Common myeloid progenitor, CD34-positive (primary cell): ENCODE data around the gene COIL.
"Not testable (repeated sequence)": the region's sequence is repeated elsewhere in the genome, so short reads cannot be mapped to it uniquely, and the experiment has no call there.

Experiments used
- CTCF ChIA-PET: fragments of 350-600 bp; sonication (Branson Sonifier 250); formaldehyde crosslinking; loops from one replicate; lab custom pipeline; 2021; ENCODE audit warnings: antibody characterized with exemption; lab: Charles Lee
- POLR2A ChIA-PET: fragments of 350-600 bp; sonication (Branson Sonifier 250); formaldehyde crosslinking; loops from one replicate; lab custom pipeline; 2021; ENCODE audit warnings: antibody characterized with exemption; lab: Charles Lee
- DNase-seq, 3 donors: peaks; one replicate each; pipeline versions ENCODE4 v3.0.0 to v3.0.0-alpha.2; 2013
- H3K27ac ChIP-seq, 2 experiments: 1 replicate in 1 of 2; 2 replicates in 1 of 2; pipeline ENCODE4 v1.7.0; 2013; ENCODE audit warnings: inconsistent platforms in 2 of 2, low read length in 2 of 2, mild to moderate bottlenecking in 2 of 2, low read depth in 1 of 2, moderate library complexity in 1 of 2; ENCODE audit not compliant: severe bottlenecking in 2 of 2, insufficient read depth in 1 of 2, poor library complexity in 1 of 2
- H3K27me3 ChIP-seq, 5 experiments: replicated peaks in 2 of 5; 1 replicate in 3 of 5; 2 replicates in 2 of 5; pipeline versions ENCODE4 v1.6.1 to v1.7.0; 2013; ENCODE audit warnings: low read length in 4 of 5, mild to moderate bottlenecking in 2 of 5, moderate library complexity in 2 of 5, inconsistent platforms in 1 of 5; ENCODE audit not compliant: insufficient read depth in 5 of 5, control insufficient read depth in 4 of 5
- H3K36me3 ChIP-seq, 4 experiments: 1 replicate in 2 of 4; 2 replicates in 2 of 4; pipeline versions ENCODE4 v1.6.1 to v1.7.0; 2013; ENCODE audit warnings: low read length in 3 of 4, control low read depth in 1 of 4, mild to moderate bottlenecking in 1 of 4; ENCODE audit not compliant: control insufficient read depth in 4 of 4, insufficient read depth in 4 of 4
- H3K4me1 ChIP-seq, 4 experiments: 1 replicate in 3 of 4; 2 replicates in 1 of 4; pipeline versions ENCODE4 v1.6.1 to v1.7.1; 2013; ENCODE audit warnings: low read length in 3 of 4, mild to moderate bottlenecking in 3 of 4, control low read depth in 1 of 4, inconsistent platforms in 1 of 4, moderate library complexity in 1 of 4; ENCODE audit not compliant: control insufficient read depth in 4 of 4, insufficient read depth in 4 of 4; ENCODE audit errors: control extremely low read depth in 1 of 4
- H3K4me3 ChIP-seq, 7 experiments: 1 replicate in 4 of 7; 2 replicates in 3 of 7; pipeline versions ENCODE4 v1.5.1 to v1.7.0; 2013; ENCODE audit warnings: mild to moderate bottlenecking in 7 of 7, low read length in 6 of 7, moderate library complexity in 6 of 7, inconsistent platforms in 2 of 7, low read depth in 2 of 7, control low read depth in 1 of 7; ENCODE audit not compliant: insufficient read depth in 4 of 7, control insufficient read depth in 1 of 7; ENCODE audit errors: extremely low read depth in 1 of 7
- H3K9me3 ChIP-seq, 5 experiments: 1 replicate in 4 of 5; 2 replicates in 1 of 5; pipeline versions ENCODE4 v1.6.1 to v1.7.1; 2013; ENCODE audit warnings: low read length in 4 of 5, mild to moderate bottlenecking in 2 of 5, inconsistent platforms in 1 of 5, low read depth in 1 of 5, moderate library complexity in 1 of 5; ENCODE audit not compliant: control insufficient read depth in 4 of 5, insufficient read depth in 2 of 5; ENCODE audit errors: control extremely low read depth in 1 of 5
- WGBS: methylation state at CpG from one replicate; pipeline ENCODE4 v1.1.5; 2013; ENCODE audit not compliant: insufficient coverage; 5-methylcytosine and 5-hydroxymethylcytosine counted together

The COIL gene

DNA sequence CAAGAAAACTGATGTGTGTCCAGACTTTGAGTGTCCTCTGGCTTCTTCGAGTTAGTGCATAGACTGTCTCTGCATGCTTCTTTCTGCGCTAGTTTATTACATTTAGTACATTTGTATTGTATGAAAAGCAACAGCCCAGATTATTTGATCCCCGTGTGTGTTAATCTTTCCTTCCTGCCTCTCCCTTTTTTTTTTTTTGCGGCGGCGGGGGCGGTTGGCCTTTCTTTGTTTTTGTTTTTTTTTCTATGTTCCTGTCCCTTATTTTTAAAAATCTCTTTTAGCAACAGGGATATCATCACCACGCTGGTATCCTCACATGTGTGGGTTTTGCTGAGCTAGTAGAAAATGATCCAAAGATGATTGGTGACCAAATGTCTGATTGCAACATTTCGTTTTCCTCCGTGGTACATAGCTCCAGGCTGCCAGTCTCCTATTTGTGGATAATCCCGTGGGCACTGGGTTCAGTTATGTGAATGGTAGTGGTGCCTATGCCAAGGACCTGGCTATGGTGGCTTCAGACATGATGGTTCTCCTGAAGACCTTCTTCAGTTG, 26.5 kb upstream of the COIL start:
- 96% methylated on average over 4 of the region's 11 CpGs for WGBS
- CTCF ChIA-PET: no interaction called here
- peaks cover 0 to 7% (median 2%) of the 10 kb centered on the region in 4 experiments for H3K36me3 ChIP-seq

DNA sequence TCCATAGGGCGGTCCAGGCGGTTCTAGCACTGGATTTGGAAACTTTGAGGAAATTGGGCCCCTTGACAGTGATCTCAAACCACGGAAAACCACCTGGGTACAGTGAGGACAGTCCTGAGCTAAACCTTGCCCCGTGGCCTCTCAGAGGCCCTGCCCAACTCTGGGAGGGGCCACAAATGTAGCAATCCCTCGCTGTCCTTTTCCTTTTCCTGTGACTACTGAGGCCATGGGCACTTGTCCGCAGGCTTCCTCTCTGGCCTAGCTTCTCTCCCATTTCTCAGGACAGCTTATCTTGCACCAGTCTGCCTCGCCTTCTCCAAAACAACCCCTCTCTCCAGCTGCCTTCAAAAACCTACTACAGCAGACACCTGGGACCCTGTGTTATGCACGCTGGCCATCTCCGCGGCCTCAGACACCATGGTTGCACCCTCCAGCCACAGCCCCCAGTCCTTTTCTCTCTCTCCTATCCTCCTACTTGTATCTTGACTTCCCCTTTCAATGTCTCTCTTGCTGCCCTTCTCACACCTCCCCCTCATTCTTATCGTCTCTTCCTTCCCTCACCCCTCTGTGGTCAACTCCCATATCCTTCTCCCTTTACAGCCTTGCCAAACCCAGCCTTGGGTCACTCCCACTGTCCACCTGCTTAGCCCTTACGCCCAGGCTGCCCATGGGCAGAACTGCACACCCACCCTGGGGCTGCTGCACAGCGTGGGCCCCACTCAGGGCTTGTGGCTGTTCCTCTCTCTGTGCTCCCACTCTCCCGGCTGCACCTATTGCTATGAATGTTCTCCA, 24.7 kb upstream of the COIL start:
- ChIA-PET CTCF (interaction anchor here (1.0 kb wide), 1 partner anchor 21 kb away, joined by 3 read pairs; no protein-coding TSS in a partner anchor), POLR2A (interaction anchor here (0.5 kb wide), 1 partner anchor 1408 kb away, joined by 4 read pairs; no protein-coding TSS in a partner anchor)
- H3K27ac ChIP-seq: peak overlapping the region in 1 of 2 experiments; percentile 18
- no peaks in the 10 kb centered on the region for H3K27me3 ChIP-seq
- H3K9me3 ChIP-seq: no peaks in the 10 kb centered on the region
- peaks cover 0 to 8% (median 0%) of the 10 kb centered on the region in 4 experiments for H3K36me3 ChIP-seq
- peak in 1 of 3 donors; percentile 35 for DNase-seq
- peaks cover 0 to 38% (median 8%) of the 10 kb centered on the region in 4 experiments for H3K4me1 ChIP-seq
- 82% methylated on average over 14 of the region's 14 CpGs for WGBS
- peak overlapping the region in 1 of 7 experiments; percentile 3 for H3K4me3 ChIP-seq

More for the DNA sequence above, 26.5 kb upstream of the COIL start:
- H3K27ac ChIP-seq: no peak overlapping the region
- no peak overlapping the region for H3K4me3 ChIP-seq
- H3K9me3 ChIP-seq: no peaks in the 10 kb centered on the region
- POLR2A ChIA-PET: no interaction called here
- peaks cover 0 to 32% (median 8%) of the 10 kb centered on the region in 4 experiments for H3K4me1 ChIP-seq
- no peaks in the 10 kb centered on the region for H3K27me3 ChIP-seq
- DNase-seq: no peak

GRCh38 chr17:56983366-56983765, 22.5 kb upstream of the COIL start:
- CTCF ChIA-PET: no interaction called here
- no peaks in the 10 kb centered on the region for H3K27me3 ChIP-seq
- WGBS: 78% methylated on average over 2 of the region's 3 CpGs
- no peak overlapping the region for H3K27ac ChIP-seq
- H3K9me3 ChIP-seq: no peaks in the 10 kb centered on the region
- peaks cover 7 to 48% (median 12%) of the 10 kb centered on the region in 4 experiments for H3K4me1 ChIP-seq
- no peak for DNase-seq
- peaks cover 0 to 8% (median 0%) of the 10 kb centered on the region in 4 experiments for H3K36me3 ChIP-seq
- H3K4me3 ChIP-seq: no peak overlapping the region
- POLR2A ChIA-PET: no interaction called here

GRCh38 chr17:56982312-56982711, 21.5 kb upstream of the COIL start:
- 97% methylated on average over 6 of the region's 8 CpGs for WGBS
- peaks cover 0 to 5% (median 0%) of the 10 kb centered on the region in 4 experiments for H3K36me3 ChIP-seq
- no peaks in the 10 kb centered on the region for H3K9me3 ChIP-seq
- DNase-seq: no peak
- CTCF ChIA-PET: interaction anchor here (0.6 kb wide), 1 partner anchor 479 kb away, joined by 3 read pairs; no protein-coding TSS in a partner anchor
- no peak overlapping the region for H3K27ac ChIP-seq
- no peaks in the 10 kb centered on the region for H3K27me3 ChIP-seq
- POLR2A ChIA-PET: no interaction called here
- no peak overlapping the region for H3K4me3 ChIP-seq
- H3K4me1 ChIP-seq: peaks cover 11 to 55% (median 18%) of the 10 kb centered on the region in 4 experiments

GRCh38 chr17:56980526-56980925, 19.7 kb upstream of the COIL start:
- CTCF ChIA-PET, POLR2A ChIA-PET, H3K27me3 ChIP-seq, DNase-seq, H3K9me3 ChIP-seq, H3K4me3 ChIP-seq, H3K27ac ChIP-seq, H3K36me3 ChIP-seq: not testable (repeated sequence)
- H3K4me1 ChIP-seq: peaks cover 17 to 51% (median 20%) of the 10 kb centered on the region in 4 experiments
- WGBS: 100% methylated on average over 1 of the region's 12 CpGs

DNA sequence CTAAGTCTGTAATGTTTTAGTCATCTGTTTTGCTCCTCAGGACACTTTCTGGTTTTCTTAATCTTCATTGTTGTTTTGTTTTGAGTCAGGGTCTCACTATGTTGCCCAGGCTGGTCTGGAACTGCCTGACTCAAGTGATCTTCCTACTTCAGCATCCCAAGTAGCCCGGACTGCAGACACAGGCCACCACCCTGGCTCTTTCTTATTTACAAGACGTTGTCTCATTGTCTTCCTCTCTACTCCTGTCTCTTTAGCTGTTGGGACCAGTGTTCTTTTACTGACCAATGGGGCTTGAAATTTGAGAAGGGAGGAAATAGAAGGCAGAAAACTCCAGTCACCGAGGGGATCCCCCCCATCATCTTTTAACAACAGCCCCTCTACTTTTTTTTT, 18.2 kb upstream of the COIL start:
- WGBS: no CpG with 5 or more reads among the region's 3 CpGs
- DNase-seq: no peak
- Histone ChIP-seq H3K27me3 (peaks cover 0 to 5% (median 0%) of the 10 kb centered on the region in 5 experiments), H3K4me3 (peak overlapping the region in 1 of 7 experiments; percentile 74), H3K36me3 (peaks cover 0 to 5% (median 0%) of the 10 kb centered on the region in 4 experiments), H3K27ac (no peak overlapping the region), H3K4me1 (peaks cover 17 to 38% (median 18%) of the 10 kb centered on the region in 4 experiments), H3K9me3 (no peaks in the 10 kb centered on the region)
- POLR2A ChIA-PET: no interaction called here
- CTCF ChIA-PET: no interaction called here
